GM18909 (cell line): ENCODE measurements around the gene TEKT3.

ENCODE experiments used
- ATAC-seq: cut with Tn5 transposase; IDR thresholded peaks from one replicate; pipeline ENCODE4 v1.9.1; 2021; ENCODE audit warnings: mild to moderate bottlenecking; ENCODE audit not compliant: unreplicated experiment, poor library complexity

Gene TEKT3

DNA sequence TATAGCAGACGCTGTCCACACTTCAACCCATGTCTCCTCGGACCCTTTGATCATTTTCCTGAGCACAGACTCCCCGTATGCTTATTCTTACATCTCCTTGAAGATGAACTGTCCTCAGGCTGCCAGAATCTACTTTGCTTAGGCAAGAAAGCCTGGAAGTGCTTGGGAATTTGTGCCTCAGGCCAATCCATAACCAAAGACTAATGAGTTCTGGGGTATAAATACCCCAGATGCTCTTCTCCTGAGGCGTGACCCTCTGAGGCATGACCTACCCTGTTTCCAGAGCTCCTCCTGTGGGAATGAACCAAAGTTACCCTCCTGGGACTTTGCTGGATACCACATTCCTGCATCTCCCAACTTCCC, 10.1 kb upstream of the TEKT3 start:
- ATAC-seq = no peak

DNA sequence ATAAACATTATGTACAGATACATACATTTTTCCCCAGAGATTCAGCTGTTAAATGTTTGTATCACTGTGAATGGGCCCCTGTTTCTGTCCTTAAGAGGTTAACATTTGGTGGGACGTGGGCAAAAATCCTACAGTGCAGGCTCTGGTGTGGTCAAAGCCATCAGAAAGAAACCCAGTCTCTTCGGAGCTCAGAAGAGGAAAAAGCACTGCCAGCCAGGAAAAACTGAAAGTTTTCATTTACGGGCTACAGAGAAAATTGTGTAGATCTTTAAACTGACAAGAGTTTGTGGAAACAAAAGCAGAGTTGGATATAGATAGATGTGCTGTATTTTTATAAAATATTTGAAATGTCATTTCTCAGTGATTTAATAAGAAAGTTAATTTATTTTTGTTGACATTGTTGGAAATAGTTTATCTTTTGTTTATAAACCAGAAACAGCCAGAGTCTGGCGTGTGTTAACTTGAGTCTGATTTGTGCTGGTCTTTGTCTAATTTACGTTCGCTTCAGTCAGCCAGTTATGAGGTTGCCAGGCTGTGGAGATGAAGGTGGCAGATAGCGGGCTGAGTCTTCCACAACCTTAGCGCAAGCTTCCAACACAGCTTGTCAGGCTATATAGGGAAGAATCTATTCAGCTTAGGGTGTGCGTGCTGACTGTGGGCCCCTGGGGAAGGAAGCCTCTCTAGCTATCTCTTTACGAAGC, 9.5 kb upstream of the TEKT3 start:
- no peak for ATAC-seq

DNA sequence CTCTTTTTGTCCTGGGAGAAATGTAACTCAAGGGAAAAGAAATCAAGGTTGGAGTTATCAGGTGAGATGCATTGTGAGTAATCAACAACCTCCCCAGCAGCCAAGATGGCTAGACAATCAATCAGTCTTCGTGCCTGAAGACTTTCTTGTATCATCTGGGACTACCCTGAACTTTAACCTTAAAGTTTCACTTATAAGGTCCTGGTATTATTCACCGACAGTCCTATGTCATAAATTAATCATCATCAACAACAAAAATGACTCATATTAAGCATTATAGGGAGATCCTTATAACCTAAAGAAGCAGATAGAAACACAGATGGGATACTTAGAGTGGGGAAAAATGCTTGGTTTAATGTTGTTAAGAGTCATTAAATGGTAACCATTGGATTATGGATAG, 7.7 kb upstream of the TEKT3 start:
- no peak for ATAC-seq

DNA sequence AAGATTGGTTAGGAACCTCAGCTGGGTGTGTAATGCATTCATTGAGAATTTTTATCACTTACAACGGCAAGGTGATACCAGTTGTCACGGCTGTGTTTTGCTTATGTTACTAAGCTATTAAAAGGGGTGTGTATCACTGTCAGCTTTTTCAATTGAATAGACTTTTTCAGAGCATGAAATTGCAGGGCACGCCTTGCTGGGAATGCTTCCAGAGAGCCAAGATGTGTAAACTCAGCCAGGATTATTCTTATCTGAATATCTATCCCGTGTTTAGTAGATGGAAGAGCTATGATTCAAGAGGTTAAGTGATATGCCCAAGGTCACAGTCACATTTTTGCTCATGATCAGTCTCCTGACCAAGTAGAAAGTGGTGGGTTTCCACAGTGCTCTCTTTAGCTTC, 6.6 kb upstream of the TEKT3 start:
- no peak for ATAC-seq

DNA sequence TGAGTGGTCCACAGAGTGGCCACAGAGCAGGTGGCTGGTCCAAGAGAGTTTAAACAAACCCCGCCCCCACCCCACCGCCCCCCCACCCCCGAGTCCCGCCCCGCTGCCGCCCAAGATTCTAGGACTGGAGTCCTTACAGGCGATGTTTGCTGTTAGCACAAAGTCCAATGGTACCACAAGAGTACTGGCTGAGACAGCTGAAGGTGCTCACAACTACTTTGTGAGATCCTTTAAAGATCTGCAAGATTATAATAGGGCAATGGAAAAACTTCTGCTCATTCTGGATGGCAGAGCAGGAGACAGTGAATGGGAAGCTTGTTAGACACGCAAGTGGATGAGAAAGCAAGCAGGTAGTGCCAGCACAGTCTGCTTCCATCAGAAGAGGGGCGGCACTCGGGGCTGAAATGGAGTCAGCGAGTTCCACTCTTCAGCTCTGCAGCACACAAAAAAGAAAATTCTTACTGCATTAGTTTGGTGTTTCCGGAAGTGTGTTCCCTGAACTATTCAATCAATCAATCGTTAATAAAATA, 4.7 kb upstream of the TEKT3 start:
- no peak for ATAC-seq

DNA sequence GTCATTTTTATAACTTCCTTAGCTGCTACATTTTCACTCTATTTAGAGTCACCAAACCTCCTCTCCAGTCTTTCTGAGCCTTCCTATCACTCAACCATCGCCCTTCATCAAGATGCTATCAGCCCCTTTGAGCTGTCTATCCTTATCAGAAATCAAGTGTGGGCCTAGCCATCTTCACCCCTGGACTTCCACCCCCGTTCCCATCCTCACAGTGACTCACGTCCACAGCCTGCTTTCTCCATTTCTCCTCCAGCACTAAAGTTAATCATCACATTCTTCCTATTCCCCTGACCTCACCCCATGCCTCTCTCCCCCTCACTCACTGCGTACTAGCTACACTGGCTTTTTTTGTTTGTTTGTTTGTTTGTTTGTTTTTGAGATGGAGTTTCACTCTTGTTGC, 2.4 kb upstream of the TEKT3 start:
- ATAC-seq = no peak

DNA sequence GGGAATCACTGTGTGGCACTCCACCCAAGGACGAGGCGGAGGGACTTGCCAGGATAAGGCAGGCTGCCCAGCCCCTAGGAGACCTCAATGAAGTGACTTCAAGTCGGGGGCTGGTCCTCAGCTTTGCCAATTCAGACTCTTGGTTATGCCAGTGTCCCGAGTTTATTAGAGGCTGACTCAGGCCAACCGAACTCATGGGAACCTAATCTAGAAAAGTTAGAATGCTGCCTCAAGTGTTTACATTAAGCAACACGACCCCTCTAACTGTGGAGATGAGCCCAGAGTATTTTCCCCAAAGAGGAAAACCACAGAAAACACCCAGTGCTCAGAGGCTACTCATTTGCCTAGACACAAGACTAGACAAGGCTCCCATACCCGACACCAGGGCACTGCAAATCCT, 1.1 kb upstream of the TEKT3 start:
- no peak for ATAC-seq

DNA sequence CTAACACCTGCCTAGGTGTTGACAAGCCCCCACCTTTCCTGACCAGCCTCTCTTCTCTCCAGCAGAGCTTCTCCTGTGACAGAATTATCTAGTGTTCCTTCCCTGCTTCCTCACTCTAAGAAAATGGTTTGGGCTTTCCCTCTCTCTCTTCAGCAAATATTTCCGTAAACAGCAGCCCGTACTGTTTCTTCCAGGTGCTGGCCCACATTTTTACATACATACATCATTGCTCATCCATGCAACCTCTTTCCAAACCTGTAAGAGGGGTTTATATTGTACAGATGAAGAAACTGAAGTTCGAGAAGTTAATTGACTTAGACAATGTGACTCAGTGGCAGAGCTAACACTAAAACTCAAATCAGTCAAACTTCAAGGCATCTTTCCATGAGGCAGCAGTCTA, 569 bp upstream of the TEKT3 start:
- no peak for ATAC-seq

DNA sequence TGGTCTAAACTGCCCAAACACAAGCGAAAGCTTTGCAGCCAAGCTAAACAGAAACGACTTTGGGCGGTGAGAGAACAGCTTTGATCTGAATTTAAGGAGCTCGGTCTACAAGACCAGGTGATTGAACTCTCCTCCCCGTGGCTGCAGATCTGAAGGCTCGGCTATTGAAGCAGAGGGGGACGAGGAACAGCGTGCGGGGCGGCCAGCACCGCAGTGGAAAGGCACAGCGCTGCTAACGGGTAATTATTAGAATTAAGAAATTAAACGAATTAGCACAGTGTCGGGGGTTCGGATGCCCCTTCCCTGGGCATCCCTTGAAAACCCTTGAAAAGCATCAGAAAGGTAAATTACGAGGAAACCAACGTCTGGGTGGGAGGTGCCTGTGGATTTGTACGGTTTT, 431 bp downstream of the TEKT3 start:
- no peak for ATAC-seq

DNA sequence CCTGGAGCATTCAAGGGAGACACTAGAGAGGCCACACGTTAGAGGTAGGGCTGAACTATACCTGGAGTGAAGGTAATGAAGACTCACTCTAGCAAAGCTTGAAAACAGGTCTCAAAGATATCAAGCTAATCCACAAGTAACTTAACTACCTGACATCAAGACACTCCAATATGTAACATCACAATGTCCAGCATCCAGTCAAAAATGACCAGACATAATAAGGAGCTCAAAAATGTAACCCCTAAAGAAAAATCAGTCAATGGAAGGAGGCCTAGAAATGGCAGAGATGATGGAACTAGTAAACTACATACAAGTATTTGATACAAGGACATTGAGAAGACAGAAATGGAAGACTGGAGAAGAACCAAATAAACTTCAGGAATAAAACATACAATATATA, 6.0 kb downstream of the TEKT3 start:
- no peak for ATAC-seq

DNA sequence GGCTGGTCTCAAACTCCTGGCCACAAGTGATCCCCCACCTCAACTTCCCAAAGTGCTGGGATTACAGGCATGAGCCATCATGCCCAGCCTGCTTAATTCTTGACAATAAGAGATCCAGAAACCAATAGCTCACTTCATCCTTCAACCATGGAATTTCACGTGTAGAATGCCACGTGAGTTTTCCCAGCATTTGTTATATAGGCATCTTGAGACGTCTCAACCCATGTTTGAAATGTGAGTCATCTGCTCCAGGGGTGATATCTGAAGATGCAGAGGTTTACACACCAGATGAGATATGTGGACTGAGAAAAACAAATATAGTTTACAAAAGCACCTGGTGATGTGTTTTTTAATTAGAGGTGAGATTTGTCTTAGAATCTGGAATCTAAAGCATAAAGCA, 7.1 kb downstream of the TEKT3 start:
- no peak for ATAC-seq

DNA sequence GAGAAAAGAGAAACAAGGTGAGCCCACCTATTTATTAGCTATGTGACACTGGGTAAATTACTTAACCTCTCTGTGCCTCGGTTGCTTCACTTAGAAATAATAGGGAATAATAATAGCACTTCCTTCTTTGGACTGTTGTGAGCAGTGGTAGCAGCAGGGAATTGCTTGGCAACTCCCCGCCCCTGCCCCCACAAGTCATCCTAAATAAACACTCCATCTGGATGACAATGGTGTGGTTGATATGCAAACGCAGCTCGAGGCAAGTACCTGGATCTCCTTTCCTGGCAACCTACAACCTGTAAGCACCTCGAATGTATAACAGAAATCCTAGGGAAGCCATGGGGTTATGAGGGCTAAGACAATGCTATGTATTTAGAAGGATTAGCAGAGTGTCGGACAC, 9.1 kb downstream of the TEKT3 start:
- ATAC-seq = no peak

DNA sequence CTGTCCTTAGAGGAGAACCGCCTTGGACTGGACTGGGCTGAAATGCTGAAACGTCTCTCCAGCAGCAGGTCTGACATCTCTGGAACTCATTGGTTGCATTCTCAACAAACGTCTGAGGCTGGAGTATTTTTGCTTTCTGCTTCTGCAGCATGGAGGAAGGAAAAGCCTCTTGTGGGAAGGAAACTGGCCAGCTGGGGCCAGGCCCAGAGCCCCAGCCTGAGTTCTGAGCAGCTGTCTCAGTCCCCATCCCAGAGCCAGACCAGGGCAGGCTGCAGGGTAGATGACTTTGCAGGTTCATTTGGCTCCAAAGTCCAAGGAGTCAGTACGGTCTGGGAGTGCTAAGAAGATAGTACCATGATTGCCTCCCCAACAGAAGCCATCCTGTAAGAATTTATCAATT, 18.3 kb downstream of the TEKT3 start:
- ATAC-seq = no peak

DNA sequence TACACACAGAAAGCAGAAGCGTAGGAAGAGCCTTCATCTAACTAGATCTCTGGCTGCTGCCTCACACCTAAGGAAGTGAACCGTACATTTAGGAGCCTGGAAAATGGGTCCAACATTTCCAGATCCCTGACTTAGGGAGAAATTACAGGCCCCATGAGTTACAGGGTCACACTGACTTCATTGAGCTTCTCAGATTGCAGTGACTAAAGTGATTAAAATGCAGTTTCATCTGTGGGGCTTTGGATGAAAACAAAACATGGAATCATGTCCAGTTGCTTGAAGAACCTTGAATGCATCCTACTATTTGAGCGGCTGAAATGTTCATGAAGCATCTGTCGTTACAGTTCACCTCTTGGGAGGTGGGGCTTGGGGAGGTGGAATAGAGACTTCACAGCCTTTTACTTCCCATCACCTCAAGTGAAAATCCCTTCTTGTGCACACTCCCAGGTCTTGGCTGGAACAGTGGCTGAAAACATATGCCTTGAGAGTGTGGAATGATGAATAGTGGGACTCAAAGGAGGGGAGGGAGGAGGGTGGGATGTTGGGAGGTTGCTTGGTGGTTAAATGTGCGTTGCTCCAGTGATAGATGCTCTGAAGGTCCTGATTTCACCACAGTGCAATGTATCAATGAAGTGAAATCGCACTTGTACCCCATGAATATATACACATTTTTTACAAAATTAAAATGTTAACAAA, 19.7 kb downstream of the TEKT3 start:
- no peak for ATAC-seq

DNA sequence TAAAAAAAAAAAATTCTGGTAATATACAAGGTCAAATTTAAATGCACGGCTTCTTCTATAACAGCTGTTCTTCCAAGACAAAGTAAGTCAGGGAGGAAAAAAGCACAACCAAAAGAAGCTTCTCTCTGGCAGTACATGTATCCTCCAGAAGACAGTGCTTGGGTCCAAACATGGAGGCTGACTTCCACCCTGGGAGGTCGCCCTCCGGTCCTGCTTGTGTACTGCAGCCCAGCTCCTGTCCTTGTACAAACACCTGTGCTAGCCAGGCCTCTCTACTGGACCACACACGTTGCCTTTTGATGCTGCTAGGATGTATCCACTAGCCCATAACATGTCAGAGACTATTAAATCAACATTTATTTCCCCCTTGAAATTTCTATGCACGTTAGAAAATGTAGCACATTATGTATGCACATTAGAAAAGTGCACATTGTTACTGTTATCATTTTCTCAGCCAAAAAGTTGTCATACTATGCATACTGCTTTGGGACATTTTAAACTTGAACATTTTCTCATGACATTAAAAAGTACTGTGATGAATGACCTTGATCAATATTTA, 21.9 kb downstream of the TEKT3 start:
- no peak for ATAC-seq

DNA sequence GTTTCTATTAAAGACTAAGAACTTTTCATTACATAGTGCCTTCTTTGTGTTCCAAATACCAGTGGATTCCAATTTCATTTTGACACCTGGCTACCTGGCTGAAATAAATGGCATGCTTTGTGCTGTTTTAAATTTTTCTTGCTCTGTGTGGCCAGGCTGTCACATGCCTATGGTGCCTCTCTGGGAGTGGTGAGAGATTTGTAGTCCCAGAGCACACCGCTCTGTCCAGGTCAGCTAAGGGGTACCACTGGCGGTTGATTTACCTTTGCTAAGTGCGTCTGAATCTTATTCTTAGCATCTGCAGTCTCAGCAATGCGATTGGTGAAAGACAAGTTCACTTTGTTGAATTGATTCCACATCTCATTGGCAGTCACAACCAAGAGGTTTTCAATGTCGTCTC, 29.4 kb downstream of the TEKT3 start:
- ATAC-seq = no peak

DNA sequence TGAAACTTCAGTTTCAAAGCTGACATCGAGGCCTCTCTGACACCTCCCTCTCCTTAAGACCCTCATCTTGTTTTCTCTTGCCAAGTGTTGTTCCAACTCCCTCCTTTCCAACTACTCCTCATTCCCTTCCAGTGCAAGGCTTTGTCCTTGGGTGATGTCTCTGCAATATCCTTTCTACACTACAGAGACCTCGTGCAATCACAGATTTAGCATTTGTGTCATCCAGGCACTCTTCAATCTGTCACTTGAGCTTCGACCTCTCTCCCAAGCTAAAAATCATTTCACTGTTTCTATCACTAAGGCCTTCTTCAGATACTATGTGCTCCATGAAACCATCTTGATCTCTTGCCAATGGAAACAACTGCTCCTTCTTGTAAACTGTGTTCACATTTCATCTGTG, 31.6 kb downstream of the TEKT3 start:
- no peak for ATAC-seq

DNA sequence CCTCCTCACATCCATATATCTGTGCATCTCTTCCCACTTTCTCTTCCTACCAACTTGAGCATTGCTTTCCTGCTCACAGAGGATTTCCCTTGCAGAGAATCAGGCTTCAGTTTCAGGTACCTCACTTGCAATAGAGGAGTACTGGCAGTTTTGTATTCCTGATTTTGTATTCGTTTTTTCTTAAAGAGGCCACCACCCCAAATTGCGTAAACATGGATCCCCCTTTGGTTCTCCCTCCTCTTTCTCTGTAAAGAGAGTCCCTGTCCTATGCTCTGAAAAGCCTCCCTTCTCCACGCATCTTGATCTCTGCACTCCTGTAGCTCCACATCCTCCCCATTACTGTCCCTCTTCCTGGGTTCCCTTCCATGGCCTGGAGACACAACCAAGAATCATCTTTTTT, 32.2 kb downstream of the TEKT3 start:
- ATAC-seq = no peak

DNA sequence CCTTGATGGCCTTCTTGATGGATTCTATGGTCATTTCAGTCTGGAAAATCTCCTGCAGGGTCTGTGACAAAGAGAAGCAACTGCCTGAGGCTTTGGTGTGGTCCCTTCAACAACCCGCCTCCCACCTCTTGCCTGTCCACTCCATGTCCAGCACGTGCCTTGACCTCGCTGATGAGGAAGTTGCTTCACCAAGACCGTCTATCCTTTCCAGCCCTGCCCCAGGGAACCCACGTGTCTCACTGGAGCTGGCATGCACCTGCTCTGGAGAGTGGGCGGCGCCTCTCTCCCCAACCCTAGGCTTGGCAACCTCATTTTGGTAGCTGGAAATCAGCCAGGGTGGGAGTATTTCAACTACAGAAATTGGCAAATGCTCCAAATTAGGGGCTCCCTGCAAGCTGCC, 32.6 kb downstream of the TEKT3 start:
- no peak for ATAC-seq

DNA sequence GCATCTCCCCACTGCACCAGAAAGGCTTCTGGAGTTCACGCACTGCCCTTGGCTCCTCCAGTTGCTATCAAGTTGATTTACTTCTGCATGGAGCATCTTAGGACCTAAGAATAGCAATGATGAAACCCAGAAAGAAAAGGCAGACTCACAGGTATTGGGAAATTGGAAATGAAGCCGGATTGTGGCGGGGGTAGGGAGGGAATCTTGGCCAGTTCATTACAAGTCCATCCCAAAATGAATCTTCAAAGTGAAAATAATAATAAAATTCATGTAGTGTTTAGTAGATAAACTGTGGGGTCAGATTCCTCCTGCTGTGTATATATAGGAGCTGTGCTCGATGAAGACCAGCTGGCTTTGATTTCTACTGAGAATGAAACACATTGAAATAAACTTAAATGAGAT, 33.7 kb downstream of the TEKT3 start:
- no peak for ATAC-seq

DNA sequence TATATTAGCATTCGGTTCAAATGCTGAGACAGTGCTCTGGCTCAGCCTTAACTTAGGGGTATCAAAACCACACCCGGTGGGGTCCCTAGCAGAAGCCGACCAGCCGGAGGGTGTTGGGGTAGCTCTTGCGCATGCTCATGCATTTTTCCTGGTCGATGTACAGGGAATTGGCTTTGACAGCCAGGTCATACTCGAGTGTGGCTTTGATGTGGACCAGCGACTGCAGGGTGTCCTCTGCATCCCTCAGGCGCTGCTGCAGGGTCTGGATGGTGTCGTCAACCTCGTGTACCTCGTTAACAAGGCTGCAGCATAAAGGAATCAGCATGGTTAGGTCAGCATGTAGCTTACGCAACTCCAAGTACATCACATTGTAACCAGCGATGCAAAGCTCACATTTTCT, 37.5 kb downstream of the TEKT3 start:
- no peak for ATAC-seq

DNA sequence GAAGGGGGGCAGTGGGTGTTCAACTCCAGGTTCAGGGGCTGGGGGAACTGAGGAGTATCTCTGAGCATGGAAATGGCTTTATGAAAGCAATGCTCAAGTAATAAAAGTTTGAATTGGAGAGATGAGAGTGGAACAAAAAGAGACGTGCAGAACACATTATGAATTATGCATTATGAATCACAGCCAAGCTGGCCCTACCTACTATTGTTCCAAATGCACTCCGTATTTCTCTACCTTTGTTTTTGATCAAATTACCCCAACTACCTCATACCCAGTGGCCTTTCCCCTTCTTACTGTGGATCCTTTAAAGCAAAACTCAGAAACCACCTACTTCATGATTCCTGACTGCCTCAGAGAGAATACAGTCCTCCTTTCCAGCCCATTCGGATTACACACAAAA, 38.1 kb downstream of the TEKT3 start:
- no peak for ATAC-seq
